Loucy (cell line): ENCODE measurements around the gene ALAD.

Source experiments
- CTCF ChIP-seq: fragments of 200-600 bp; sonication (generic); conservative IDR thresholded peaks from 2 replicates; pipeline ENCODE4 v1.5.1; 2014; ENCODE audit warnings: mild to moderate bottlenecking, antibody characterized with exemption, low read length
- EZH2phosphoT487 ChIP-seq: fragments of 200-600 bp; IDR thresholded peaks from 2 replicates; pipeline ENCODE4 v1.6.1; 2018; ENCODE audit warnings: antibody characterized with exemption, mild to moderate bottlenecking, moderate library complexity, borderline replicate concordance

GRCh38 chr9:113350937-113351336, 50.1 kb downstream of the ALAD start:
- TF ChIP-seq CTCF (no peak), EZH2phosphoT487 (no peak)
